Epithelial cell of esophagus (primary cell): ENCODE results near the gene DEAF1.

ENCODE experiments used
- DNase-seq: peaks from one replicate; pipeline ENCODE4 v3.0.0; 2010; ENCODE audit warnings: low read depth
- H3K4me3 ChIP-seq: 2 replicates; pipeline ENCODE4 v1.5.1; 2011; ENCODE audit warnings: mild to moderate bottlenecking, low read length, control low read depth
- CTCF ChIP-seq: IDR thresholded peaks from 2 replicates; pipeline ENCODE4 v1.5.1; 2011; ENCODE audit warnings: low read depth, mild to moderate bottlenecking, low read length, control low read depth, inconsistent platforms; ENCODE audit not compliant: insufficient read depth; ENCODE audit errors: missing control alignments

The DEAF1 gene

GRCh38 chr11:597166-597725 lies 97.8 kb downstream of the DEAF1 start:
- DNase-seq = no peak
- no peak for TF ChIP-seq CTCF
- H3K4me3 ChIP-seq = no peak overlapping the region

GRCh38 chr11:596374-596773 lies 98.6 kb downstream of the DEAF1 start:
- DNase-seq = no peak
- no peak for TF ChIP-seq CTCF
- no peak overlapping the region for H3K4me3 ChIP-seq

- no peak overlapping the region for H3K4me3 ChIP-seq
- no peak for TF ChIP-seq CTCF
- DNase-seq = no peak
These were observed 99.6 kb downstream of the DEAF1 start for GRCh38 chr11:595400-595799.
